ENCODE results near the gene MAMDC2. TPM values are rescaled to one million over a fixed set of nuclear protein-coding genes. Genes with fewer than 3 reads are reported as not detected.

Gene MAMDC2
- total RNA-seq, 1 experiment from 2014 or later: 1.2 TPM

GRCh38 chr9:69997524-69997923 lies 46.1 kb upstream of the MAMDC2 start:
- no peak for DNase-seq (ENCODE audit: low read depth, low spot score)
- H3K27ac ChIP-seq (ENCODE audit: low read depth, low read length): no peak overlapping the region
- no peak overlapping the region for H3K4me2 ChIP-seq (ENCODE audit: low read length)
- no peak overlapping the region for H3K4me3 ChIP-seq (replicated peaks in 1 of 2; ENCODE audit: low read depth in 1 of 2, low read length in 2 of 2)
- POLR2A ChIA-PET: no interaction called here
- RAD21 ChIA-PET (ENCODE audit: low non-redundant PET in 1 of 2, low total read pairs in 2 of 2, uncharacterized antibody in 2 of 2, unreplicated experiment in 2 of 2): no interaction called here
- H3K9ac ChIP-seq (ENCODE audit: low read length): no peak overlapping the region
- no peaks in the 10 kb centered on the region for H4K20me1 ChIP-seq (ENCODE audit: insufficient read depth)
- no peaks in the 10 kb centered on the region for H3K36me3 ChIP-seq (ENCODE audit: control insufficient read depth in 1 of 2, insufficient read depth in 2 of 2, low read length in 2 of 2)
- BruUV-seq (replicated peaks): no TSS peak
- H3K79me2 ChIP-seq (ENCODE audit: insufficient read depth, low read length): no peaks in the 10 kb centered on the region
- no peaks in the 10 kb centered on the region for H3K27me3 ChIP-seq (ENCODE audit: insufficient read depth, low read length)
- ATAC-seq: no peak
- intact Hi-C loops (cut with micrococcal nuclease): no loop called here
- H2AFZ ChIP-seq (ENCODE audit: low read depth, low read length, poor library complexity, severe bottlenecking): no peak overlapping the region
- CTCF ChIA-PET: no interaction called here
- H3K4me1 ChIP-seq (ENCODE audit: control insufficient read depth in 1 of 2, insufficient read depth in 2 of 2, low read length in 2 of 2): no peaks in the 10 kb centered on the region
- TF ChIP-seq TCF7L2 (IDR thresholded peaks at IDR 0.05; ENCODE audit: borderline replicate concordance, extremely low read depth, insufficient read depth, insufficient read length) (no peak), FOSL1 (IDR thresholded peaks at IDR 0.05; ENCODE audit: low read depth) (no peak), SP1 (IDR thresholded peaks at IDR 0.05; ENCODE audit: low read depth) (no peak)
- no peaks in the 10 kb centered on the region for H3K9me3 ChIP-seq (ENCODE audit: control insufficient read depth in 1 of 2, insufficient read depth in 1 of 2, low read depth in 1 of 2, low read length in 2 of 2)
- H3K9me2 ChIP-seq (ENCODE audit: insufficient read depth): no peaks in the 10 kb centered on the region

GRCh38 chr9:69999315-69999714 lies 44.3 kb upstream of the MAMDC2 start:
- Histone ChIP-seq H3K9me2 (ENCODE audit: insufficient read depth) (no peaks in the 10 kb centered on the region), H3K27ac (ENCODE audit: low read depth, low read length) (no peak overlapping the region), H3K79me2 (ENCODE audit: insufficient read depth, low read length) (no peaks in the 10 kb centered on the region), H4K20me1 (ENCODE audit: insufficient read depth) (no peaks in the 10 kb centered on the region), H3K9ac (ENCODE audit: low read length) (no peak overlapping the region), H3K4me2 (ENCODE audit: low read length) (no peak overlapping the region), H3K4me1 (ENCODE audit: control insufficient read depth in 1 of 2, insufficient read depth in 2 of 2, low read length in 2 of 2) (no peaks in the 10 kb centered on the region), H2AFZ (ENCODE audit: low read depth, low read length, poor library complexity, severe bottlenecking) (no peak overlapping the region), H3K9me3 (ENCODE audit: control insufficient read depth in 1 of 2, insufficient read depth in 1 of 2, low read depth in 1 of 2, low read length in 2 of 2) (no peaks in the 10 kb centered on the region), H3K27me3 (ENCODE audit: insufficient read depth, low read length) (no peaks in the 10 kb centered on the region), H3K4me3 (replicated peaks in 1 of 2; ENCODE audit: low read depth in 1 of 2, low read length in 2 of 2) (no peak overlapping the region), H3K36me3 (ENCODE audit: control insufficient read depth in 1 of 2, insufficient read depth in 2 of 2, low read length in 2 of 2) (no peaks in the 10 kb centered on the region)
- BruUV-seq (replicated peaks): no TSS peak
- RAD21 ChIA-PET (ENCODE audit: low non-redundant PET in 1 of 2, low total read pairs in 2 of 2, uncharacterized antibody in 2 of 2, unreplicated experiment in 2 of 2): no interaction called here
- CTCF ChIA-PET: interaction anchor here (1.7 kb wide), 1 partner anchor 114 kb away, joined by 4 read pairs; no protein-coding TSS in a partner anchor
- POLR2A ChIA-PET: no interaction called here
- intact Hi-C loops (cut with micrococcal nuclease): no loop called here
- DNase-seq (ENCODE audit: low read depth, low spot score) (no peak), ATAC-seq (no peak)
- TF ChIP-seq CBX3 (IDR thresholded peaks at IDR 0.05; ENCODE audit: low read depth) (no peak), SP1 (IDR thresholded peaks at IDR 0.05; ENCODE audit: low read depth) (no peak), SIN3A (IDR thresholded peaks at IDR 0.05; ENCODE audit: low read depth) (no peak), CEBPB (IDR thresholded peaks at IDR 0.05; ENCODE audit: low read depth) (no peak), ZNF274 (IDR thresholded peaks at IDR 0.05; ENCODE audit: low read depth, low read length) (no peak), FOSL1 (IDR thresholded peaks at IDR 0.05; ENCODE audit: low read depth) (no peak), EGR1 (IDR thresholded peaks at IDR 0.05; ENCODE audit: low read depth) (no peak), EZH2phosphoT487 (IDR thresholded peaks at IDR 0.05; ENCODE audit: borderline replicate concordance) (no peak), ZFX (IDR thresholded peaks at IDR 0.05) (no peak), EZH2 (IDR thresholded peaks at IDR 0.05) (no peak), SRF (IDR thresholded peaks at IDR 0.05; ENCODE audit: low read depth) (no peak), YY1 (IDR thresholded peaks at IDR 0.05; ENCODE audit: extremely low read depth, insufficient replicate concordance, low read depth, low read length) (no peak), CTCF (IDR thresholded peaks at IDR 0.05 in 2 of 3, conservative IDR thresholded peaks at IDR 0.05 in 1 of 3; ENCODE audit: borderline replicate concordance in 1 of 3, insufficient read depth in 1 of 3, low read depth in 2 of 3, low read length in 2 of 3) (no peak), ZBTB33 (IDR thresholded peaks at IDR 0.05; ENCODE audit: extremely low read depth, insufficient replicate concordance, low read length) (no peak)

Data from HCT116 (cell line).